ENCODE data around the gene PLXNC1. TPM values are rescaled to one million over a fixed set of nuclear protein-coding genes. Genes with fewer than 3 reads are reported as not detected.

The PLXNC1 gene
- total and polyA plus RNA-seq, 2 experiments from 2014 or later, result 2.9 to 4.1 TPM

DNA sequence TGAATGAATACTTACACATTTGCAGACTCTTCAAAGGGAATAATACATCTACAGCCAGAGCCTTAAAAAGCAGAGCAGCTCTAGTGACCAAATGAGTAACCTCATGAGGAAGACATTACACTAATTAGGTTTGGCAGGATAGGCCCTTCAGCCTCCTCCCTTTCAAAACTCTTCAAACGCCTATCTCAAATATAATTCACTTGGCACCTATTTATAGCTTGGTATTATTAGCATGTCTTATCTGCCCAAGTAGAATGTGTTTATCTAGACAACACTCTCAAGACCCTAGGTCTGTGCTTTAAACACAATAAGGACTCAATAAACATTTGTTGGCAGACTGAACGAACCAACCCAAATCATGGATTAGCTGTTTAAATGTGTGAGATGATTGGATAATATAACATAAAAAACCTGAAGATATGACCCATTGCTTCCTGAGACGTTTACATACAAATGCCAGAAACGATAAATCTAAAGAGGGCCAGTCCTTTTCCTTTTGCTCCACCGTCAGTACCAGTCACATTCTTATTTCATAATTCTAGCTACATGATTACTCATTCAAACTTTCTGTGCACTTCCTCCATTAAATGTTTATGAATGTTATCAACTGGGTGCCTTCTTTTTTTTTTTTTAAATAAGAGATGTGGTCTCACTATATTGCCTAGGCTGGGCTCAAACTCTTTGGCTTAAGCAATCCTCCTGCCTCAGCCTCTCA lies 188.0 kb downstream of the PLXNC1 start:
- Histone ChIP-seq H3K9me3 (ENCODE audit: low read depth) (no peaks in the 10 kb centered on the region), H3K4me3 (no peak overlapping the region), H3K36me3 (no peaks in the 10 kb centered on the region), H3K27ac (peak overlapping the region; percentile 65), H3K27me3 (no peaks in the 10 kb centered on the region), H3K4me1 (ENCODE audit: low read depth) (peaks cover 50% of the 10 kb centered on the region)
- peak in 1 of 2 donors; percentile 77 for DNase-seq (ENCODE audit: low read depth in 1 of 2, low spot score in 1 of 2)
- TF ChIP-seq, protein P1, sequence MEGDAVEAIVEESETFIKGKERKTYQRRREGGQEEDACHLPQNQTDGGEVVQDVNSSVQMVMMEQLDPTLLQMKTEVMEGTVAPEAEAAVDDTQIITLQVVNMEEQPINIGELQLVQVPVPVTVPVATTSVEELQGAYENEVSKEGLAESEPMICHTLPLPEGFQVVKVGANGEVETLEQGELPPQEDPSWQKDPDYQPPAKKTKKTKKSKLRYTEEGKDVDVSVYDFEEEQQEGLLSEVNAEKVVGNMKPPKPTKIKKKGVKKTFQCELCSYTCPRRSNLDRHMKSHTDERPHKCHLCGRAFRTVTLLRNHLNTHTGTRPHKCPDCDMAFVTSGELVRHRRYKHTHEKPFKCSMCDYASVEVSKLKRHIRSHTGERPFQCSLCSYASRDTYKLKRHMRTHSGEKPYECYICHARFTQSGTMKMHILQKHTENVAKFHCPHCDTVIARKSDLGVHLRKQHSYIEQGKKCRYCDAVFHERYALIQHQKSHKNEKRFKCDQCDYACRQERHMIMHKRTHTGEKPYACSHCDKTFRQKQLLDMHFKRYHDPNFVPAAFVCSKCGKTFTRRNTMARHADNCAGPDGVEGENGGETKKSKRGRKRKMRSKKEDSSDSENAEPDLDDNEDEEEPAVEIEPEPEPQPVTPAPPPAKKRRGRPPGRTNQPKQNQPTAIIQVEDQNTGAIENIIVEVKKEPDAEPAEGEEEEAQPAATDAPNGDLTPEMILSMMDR (IDR thresholded peaks at IDR 0.05; ENCODE audit: low read depth, low read length), result no peak

DNA sequence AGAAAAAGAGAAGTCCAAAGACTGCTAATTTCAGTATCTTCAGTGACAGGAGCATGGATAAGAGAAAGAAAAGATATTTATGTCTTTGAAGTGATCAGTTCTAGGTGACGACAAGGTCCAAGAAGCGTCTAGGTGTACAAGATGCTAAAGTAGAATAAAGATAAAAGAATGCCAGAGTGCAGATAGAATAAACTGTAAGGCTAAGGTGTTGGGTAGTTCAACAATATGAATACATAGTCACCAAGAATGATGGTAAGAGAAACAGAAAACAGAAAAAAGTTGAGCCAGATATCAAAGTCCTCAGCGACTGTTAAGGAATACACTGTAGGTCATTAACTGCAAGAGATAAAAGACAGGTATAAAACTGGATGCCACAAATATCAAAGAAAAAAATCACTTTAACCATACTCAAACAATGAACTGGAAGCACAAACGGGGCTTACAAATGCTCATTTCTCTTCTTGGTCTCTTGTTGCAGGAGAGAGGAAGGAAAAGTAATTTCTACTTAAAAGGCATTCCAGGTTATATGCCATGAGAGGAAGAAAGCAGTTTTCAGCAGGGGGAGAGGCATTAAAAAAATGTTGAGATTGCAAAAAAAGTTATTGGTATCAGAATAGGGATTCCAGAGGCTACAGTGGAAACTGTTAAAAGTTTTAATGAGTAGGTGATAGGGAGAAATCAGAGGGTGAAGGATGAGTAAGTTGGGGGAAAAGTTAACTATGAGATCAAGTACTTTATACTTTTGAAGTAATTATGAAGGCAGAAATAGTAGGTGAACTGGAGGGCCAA lies 189.8 kb downstream of the PLXNC1 start:
- TF ChIP-seq, protein P1 (IDR thresholded peaks at IDR 0.05; ENCODE audit: low read depth, low read length), result no peak
- H3K27me3 ChIP-seq, result no peaks in the 10 kb centered on the region

DNA sequence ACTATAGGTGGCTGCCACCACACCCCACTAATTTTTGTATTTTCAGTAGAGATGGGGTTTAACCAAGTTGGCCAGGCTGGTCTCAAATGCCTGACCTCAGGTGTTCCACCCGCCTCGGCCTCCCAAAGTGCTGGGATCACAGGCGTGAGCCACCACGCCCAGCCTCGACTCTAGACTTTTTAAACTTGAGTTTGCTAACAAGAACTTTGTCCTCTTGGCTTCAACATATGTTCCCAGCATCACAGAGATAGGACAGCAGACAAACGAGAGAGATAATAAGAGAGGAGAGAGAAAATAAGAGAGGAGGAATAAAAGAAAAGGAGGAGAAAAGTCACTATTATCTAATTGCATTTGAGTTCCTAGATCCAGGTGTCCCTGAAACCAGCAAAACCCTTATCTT lies 192.2 kb downstream of the PLXNC1 start:
- peaks cover 28% of the 10 kb centered on the region for H3K4me1 ChIP-seq (ENCODE audit: low read depth)
- no peaks in the 10 kb centered on the region for H3K9me3 ChIP-seq (ENCODE audit: low read depth)
- TF ChIP-seq, protein P1 (IDR thresholded peaks at IDR 0.05; ENCODE audit: low read depth, low read length), result no peak
- no peaks in the 10 kb centered on the region for H3K36me3 ChIP-seq
- no peak for DNase-seq (ENCODE audit: low read depth in 1 of 2, low spot score in 1 of 2)
- no peak overlapping the region for H3K4me3 ChIP-seq
- no peak overlapping the region for H3K27ac ChIP-seq
- H3K27me3 ChIP-seq, result no peaks in the 10 kb centered on the region

More for the DNA sequence above, 189.8 kb downstream of the PLXNC1 start:
- Histone ChIP-seq H3K4me1 (ENCODE audit: low read depth) (peaks cover 50% of the 10 kb centered on the region), H3K36me3 (no peaks in the 10 kb centered on the region), H3K9me3 (ENCODE audit: low read depth) (no peaks in the 10 kb centered on the region), H3K27ac (peak overlapping the region; percentile 13), H3K4me3 (no peak overlapping the region)
- no peak for DNase-seq (ENCODE audit: low read depth in 1 of 2, low spot score in 1 of 2)

DNA sequence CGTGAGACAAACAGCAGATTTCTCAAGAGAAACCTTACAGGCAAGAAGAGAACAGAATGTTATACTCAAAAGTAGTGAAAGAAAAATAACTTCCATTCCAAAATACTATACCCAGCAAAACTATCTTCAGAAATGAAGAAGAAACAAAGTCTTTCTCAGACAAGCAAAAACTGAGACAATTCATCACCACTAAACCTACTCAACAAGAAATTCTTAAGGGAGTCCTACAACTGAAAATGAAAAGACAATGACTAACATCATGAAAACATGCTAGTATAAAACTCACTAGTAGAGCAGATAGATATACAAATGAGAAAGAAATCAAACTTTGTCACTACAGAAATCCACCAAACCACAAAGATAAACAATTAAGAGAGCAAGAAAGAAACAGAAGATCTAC lies 204.8 kb downstream of the PLXNC1 start:
- no peak for DNase-seq (ENCODE audit: low read depth in 1 of 2, low spot score in 1 of 2)
- H3K27ac ChIP-seq, result no peak overlapping the region
- H3K27me3 ChIP-seq, result no peaks in the 10 kb centered on the region
- no peaks in the 10 kb centered on the region for H3K9me3 ChIP-seq (ENCODE audit: low read depth)
- TF ChIP-seq, protein P1 (IDR thresholded peaks at IDR 0.05; ENCODE audit: low read depth, low read length), result no peak
- H3K4me3 ChIP-seq, result no peak overlapping the region
- no peaks in the 10 kb centered on the region for H3K4me1 ChIP-seq (ENCODE audit: low read depth)
- H3K36me3 ChIP-seq, result no peaks in the 10 kb centered on the region

Data from cardiac muscle cell (in vitro differentiated cells and primary cell).